GM12878 (cell line): ENCODE results near the gene TBL1XR1. TPM values are rescaled to one million over a fixed set of nuclear protein-coding genes. Genes with fewer than 3 reads are reported as not detected.

ENCODE experiments used
- ATAC-seq: fragments of 200-7000 bp; cut with Tn5 transposase; 3 replicates; pipeline ENCODE4 v1.9.1; 2020; ENCODE audit warnings: mild to moderate bottlenecking, moderate library complexity
- BruUV-seq: library from RNA; stranded (reverse); fragments of 400-500 nt; replicated peaks from 2 replicates; lab custom pipeline; 2021; lab: Mats Ljungman, UMichigan
- CTCF ChIA-PET: fragments of 300-600 bp; sonication (Branson Sonifier 250); formaldehyde crosslinking; extraction: SDS; loops from one replicate; lab custom pipeline; 2021; ENCODE audit warnings: inconsistent platforms; lab: Yijun Ruan, JAX
- POLR2A ChIA-PET: fragments of 350-600 bp; formaldehyde crosslinking; extraction: SDS; loops from one replicate; lab custom pipeline; 2021; ENCODE audit warnings: inconsistent platforms; lab: Charles Lee
- RAD21 ChIA-PET: fragments of 300-600 bp; sonication (Branson Sonifier 250); formaldehyde crosslinking; loops from one replicate; lab custom pipeline; 2023; ENCODE audit warnings: antibody characterized with exemption; ENCODE audit not compliant: unreplicated experiment; lab: Charles Lee
- SMC1A ChIA-PET: fragments of 300-600 bp; sonication (Branson Sonifier 250); formaldehyde crosslinking; loops from one replicate; lab custom pipeline; 2023; ENCODE audit not compliant: unreplicated experiment, uncharacterized antibody; lab: Charles Lee
- DNase-seq: peaks from one replicate; pipeline ENCODE4 v3.0.0-alpha.2; 2011; ENCODE audit warnings: low read depth, low spot score
- FAIRE-seq: peaks from 3 replicates; lab custom pipeline; 2011; peaks lifted over from hg19 to GRCh38; lab: Jason Lieb, UNC
- H2AFZ ChIP-seq: 2 replicates; pipeline ENCODE4 v1.6.0; 2011; ENCODE audit warnings: low read depth, low read length, control low read depth; ENCODE audit not compliant: control insufficient read depth
- H3K27ac ChIP-seq: 2 replicates; pipeline ENCODE4 v1.5.1; 2011; ENCODE audit warnings: control low read depth; ENCODE audit not compliant: control insufficient read depth, insufficient read depth
- H3K27me3 ChIP-seq, 2 experiments: replicated peaks in 1 of 2; 2 replicates each; pipeline versions ENCODE4 v1.6.0 to v1.6.1; 2011; ENCODE audit warnings: low read length in 1 of 2; ENCODE audit not compliant: control insufficient read depth in 2 of 2, insufficient read depth in 2 of 2
- H3K36me3 ChIP-seq, 2 experiments: 2 replicates each; pipeline ENCODE4 v1.5.1; 2011; ENCODE audit warnings: low read length in 1 of 2; ENCODE audit not compliant: control insufficient read depth in 2 of 2, insufficient read depth in 2 of 2
- H3K4me1 ChIP-seq: 2 replicates; pipeline ENCODE4 v1.6.1; 2011; ENCODE audit warnings: mild to moderate bottlenecking, low read length, moderate library complexity, mixed read lengths; ENCODE audit not compliant: control insufficient read depth, insufficient read depth
- H3K4me2 ChIP-seq: 2 replicates; pipeline ENCODE4 v1.6.0; 2011; ENCODE audit warnings: control low read depth; ENCODE audit not compliant: control insufficient read depth, insufficient read depth
- H3K4me3 ChIP-seq: fragments of 200-600 bp; sonication (generic); 2 replicates; pipeline ENCODE4 v1.5.1; 2016
- H3K79me2 ChIP-seq: 2 replicates; pipeline ENCODE4 v1.6.0; 2011; ENCODE audit warnings: low read length; ENCODE audit not compliant: control insufficient read depth, insufficient read depth
- H3K9ac ChIP-seq: 2 replicates; pipeline ENCODE4 v1.8.0; 2011; ENCODE audit warnings: low read length, control low read depth, mixed read lengths; ENCODE audit not compliant: control insufficient read depth, insufficient read depth
- H3K9me3 ChIP-seq: replicated peaks from 3 replicates; pipeline ENCODE4 v1.5.1; 2011; ENCODE audit warnings: mild to moderate bottlenecking, low read length; ENCODE audit not compliant: control insufficient read depth, insufficient read depth
- H4K20me1 ChIP-seq: 2 replicates; pipeline ENCODE4 v1.6.0; 2011; ENCODE audit not compliant: control insufficient read depth, insufficient read depth
- BHLHE40 ChIP-seq, 2 experiments: fragments of 450-650 bp in 1 of 2; IDR thresholded peaks; 2 replicates each; pipeline ENCODE4 v1.6.1; 2011 to 2017; ENCODE audit warnings: low read depth in 2 of 2, borderline replicate concordance in 1 of 2, improper control_type of control experiment in 1 of 2, low read length in 1 of 2, mild to moderate bottlenecking in 1 of 2
- DPF2 ChIP-seq: fragments of 450-650 bp; IDR thresholded peaks from 2 replicates; pipeline ENCODE4 v1.6.1; 2017; ENCODE audit warnings: mild to moderate bottlenecking
- EGR1 ChIP-seq, 2 experiments: IDR thresholded peaks; 1 replicate in 1 of 2; 2 replicates in 1 of 2; pipeline ENCODE4 v1.6.1; 2011 to 2012; ENCODE audit warnings: low read depth in 2 of 2, low read length in 2 of 2, borderline replicate concordance in 1 of 2, mild to moderate bottlenecking in 1 of 2, moderate library complexity in 1 of 2
- GATAD2B ChIP-seq: fragments of 450-650 bp; conservative IDR thresholded peaks from 2 replicates; pipeline ENCODE4 v1.6.1; 2017; ENCODE audit warnings: low read depth, mild to moderate bottlenecking, moderate library complexity
- LARP7 ChIP-seq: fragments of 450-650 bp; IDR thresholded peaks from 2 replicates; pipeline ENCODE4 v1.6.1; 2017; ENCODE audit warnings: mild to moderate bottlenecking
- SIN3A ChIP-seq: IDR thresholded peaks from 2 replicates; pipeline ENCODE4 v1.6.1; 2012; ENCODE audit warnings: low read depth, low read length, improper control_type of control experiment
- WGBS: methylation state at CpG from one replicate; pipeline ENCODE4 v1.1.6; 2016; ENCODE audit warnings: low lambda C conversion rate; ENCODE audit not compliant: insufficient replicate concordance, insufficient coverage; ENCODE audit errors: missing lambda C conversion rate; 5-methylcytosine and 5-hydroxymethylcytosine counted together
- in situ Hi-C: fragments of 300-500 bp; cut with MboI; formaldehyde crosslinking; loops from 9 replicates; pipeline ENCODE4 v1.14.3; 2018; ENCODE audit warnings: mixed read lengths
- intact Hi-C: fragments of 100-400 bp; cut with micrococcal nuclease; formaldehyde crosslinking; loops from one replicate; pipeline ENCODE4 v1.14.2; 2022; ENCODE audit not compliant: unreplicated experiment
- polyA plus RNA-seq, 11 experiments: library from polyadenylated mRNA; depleted of rRNA in 4 of 11; unstranded in 6 of 11; stranded (reverse) in 5 of 11; fragments of >200 nt; fragmentation: Nextera tagmentation in 4 of 11; fragmentation: Illumina TruSeq in 1 of 11; extraction: Ambion mirVana in 4 of 11; extraction: Trizol in 1 of 11; gene quantifications; 1 replicate in 1 of 11; 2 replicates in 10 of 11; pipeline versions ENCODE4 v1.2.1 to v1.2.3, GENCODE V29; 2011 to 2016; ENCODE audit warnings: inconsistent platforms in 2 of 11, missing spikeins in 2 of 11, low read depth in 1 of 11
- total RNA-seq, 4 experiments: library from RNA; depleted of rRNA in 3 of 4; stranded (reverse); fragments of >200 nt in 3 of 4; fragmentation: Illumina TruSeq in 1 of 4; extraction: Trizol in 1 of 4; gene quantifications; 2 replicates each; pipeline versions ENCODE4 v1.2.1 to v1.2.3, GENCODE V29; 2013 to 2021
- TF ChIP-seq, protein P1 (sequence below): fragments of 450-650 bp; IDR thresholded peaks from 2 replicates; pipeline ENCODE4 v1.6.1; 2017; ENCODE audit warnings: mild to moderate bottlenecking, moderate library complexity
- TF ChIP-seq, protein P2 (sequence below): fragments of 450-650 bp; IDR thresholded peaks from 2 replicates; pipeline ENCODE4 v1.6.1; 2017; ENCODE audit warnings: mild to moderate bottlenecking, moderate library complexity
- TF ChIP-seq, protein P3 (sequence below): fragments of 450-650 bp; IDR thresholded peaks from 2 replicates; pipeline ENCODE4 v1.6.1; 2017; ENCODE audit warnings: borderline replicate concordance

TBL1XR1 gene
- total and polyA plus RNA-seq, 10 of the 15 experiments (the other 5 are each of a cell fraction or from before 2014, with no cell fraction given): 13.0 to 115 (median 60.4) TPM

DNA sequence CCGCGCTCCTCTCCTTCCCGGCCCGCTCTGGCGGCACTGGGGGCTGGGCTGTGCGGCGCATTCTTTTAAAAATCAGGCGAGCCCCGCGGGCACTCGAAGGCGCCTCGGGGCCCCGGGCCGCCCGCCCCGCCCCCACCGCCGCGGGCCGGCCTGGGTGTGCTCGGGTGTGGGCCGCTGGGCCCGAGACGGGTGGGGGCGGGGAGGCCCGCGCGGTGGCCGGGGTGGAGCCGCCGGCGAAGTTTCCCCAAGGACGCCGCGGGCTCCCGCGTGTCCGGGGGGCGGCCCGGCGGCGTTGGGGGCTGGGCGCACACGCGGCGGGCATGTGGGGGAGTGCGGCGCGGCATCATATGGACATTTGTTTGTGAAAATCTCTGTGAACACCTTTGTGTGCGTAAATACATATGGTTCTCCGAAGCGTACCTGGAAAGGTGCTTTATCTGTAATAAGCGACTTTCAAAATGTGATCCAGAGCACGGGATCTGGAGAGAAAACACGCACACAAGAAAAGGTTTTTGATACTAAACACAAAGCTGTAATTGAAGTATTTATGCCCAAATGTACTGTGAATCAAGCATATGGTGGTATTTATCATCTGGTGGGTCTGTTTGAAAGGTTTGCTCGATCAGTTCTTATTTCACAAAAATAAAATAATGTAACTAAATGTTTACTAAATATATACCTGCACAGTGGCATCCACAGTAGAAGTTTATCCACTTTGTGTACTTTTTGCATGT is 612 bp upstream of the TBL1XR1 start:
- ATAC-seq (peak; percentile 24), DNase-seq (no peak), FAIRE-seq (no peak)
- Histone ChIP-seq H2AFZ (peak overlapping the region; percentile 51), H3K27me3 (no peaks in the 10 kb centered on the region), H4K20me1 (no peaks in the 10 kb centered on the region), H3K79me2 (peaks cover 38% of the 10 kb centered on the region), H3K36me3 (no peaks in the 10 kb centered on the region), H3K9me3 (no peaks in the 10 kb centered on the region), H3K9ac (peak overlapping the region; percentile 71), H3K27ac (peak overlapping the region; percentile 78), H3K4me1 (peaks cover 19% of the 10 kb centered on the region), H3K4me3 (peak overlapping the region; percentile 77), H3K4me2 (peak overlapping the region; percentile 78)
- BruUV-seq: no TSS peak
- WGBS: under 1% methylated on average over 24 of the region's 57 CpGs
- intact Hi-C loops (loop anchor here (1.0 to 5.0 kb wide), 5 partner anchors 51 to 251 kb away; no protein-coding TSS in a partner anchor), in situ Hi-C loops (loop anchor here (5.0 kb wide), 1 partner anchor 159 kb away; no protein-coding TSS in a partner anchor)
- CTCF ChIA-PET: interaction anchor here (0.6 to 1.3 kb wide), 4 partner anchors 146 to 180 kb away, joined by 3 to 4 read pairs (median 3); no protein-coding TSS in a partner anchor
- SMC1A ChIA-PET: interaction anchor here (0.5 to 4.3 kb wide), 10 partner anchors 47 to 325 kb away, joined by 3 to 21 read pairs (median 4); no protein-coding TSS in a partner anchor
- POLR2A ChIA-PET: no interaction called here
- RAD21 ChIA-PET: interaction anchor here (0.7 to 2.8 kb wide), 5 partner anchors 53 to 578 kb away, joined by 3 to 23 read pairs (median 3); no protein-coding TSS in a partner anchor
- TF ChIP-seq, protein P1, sequence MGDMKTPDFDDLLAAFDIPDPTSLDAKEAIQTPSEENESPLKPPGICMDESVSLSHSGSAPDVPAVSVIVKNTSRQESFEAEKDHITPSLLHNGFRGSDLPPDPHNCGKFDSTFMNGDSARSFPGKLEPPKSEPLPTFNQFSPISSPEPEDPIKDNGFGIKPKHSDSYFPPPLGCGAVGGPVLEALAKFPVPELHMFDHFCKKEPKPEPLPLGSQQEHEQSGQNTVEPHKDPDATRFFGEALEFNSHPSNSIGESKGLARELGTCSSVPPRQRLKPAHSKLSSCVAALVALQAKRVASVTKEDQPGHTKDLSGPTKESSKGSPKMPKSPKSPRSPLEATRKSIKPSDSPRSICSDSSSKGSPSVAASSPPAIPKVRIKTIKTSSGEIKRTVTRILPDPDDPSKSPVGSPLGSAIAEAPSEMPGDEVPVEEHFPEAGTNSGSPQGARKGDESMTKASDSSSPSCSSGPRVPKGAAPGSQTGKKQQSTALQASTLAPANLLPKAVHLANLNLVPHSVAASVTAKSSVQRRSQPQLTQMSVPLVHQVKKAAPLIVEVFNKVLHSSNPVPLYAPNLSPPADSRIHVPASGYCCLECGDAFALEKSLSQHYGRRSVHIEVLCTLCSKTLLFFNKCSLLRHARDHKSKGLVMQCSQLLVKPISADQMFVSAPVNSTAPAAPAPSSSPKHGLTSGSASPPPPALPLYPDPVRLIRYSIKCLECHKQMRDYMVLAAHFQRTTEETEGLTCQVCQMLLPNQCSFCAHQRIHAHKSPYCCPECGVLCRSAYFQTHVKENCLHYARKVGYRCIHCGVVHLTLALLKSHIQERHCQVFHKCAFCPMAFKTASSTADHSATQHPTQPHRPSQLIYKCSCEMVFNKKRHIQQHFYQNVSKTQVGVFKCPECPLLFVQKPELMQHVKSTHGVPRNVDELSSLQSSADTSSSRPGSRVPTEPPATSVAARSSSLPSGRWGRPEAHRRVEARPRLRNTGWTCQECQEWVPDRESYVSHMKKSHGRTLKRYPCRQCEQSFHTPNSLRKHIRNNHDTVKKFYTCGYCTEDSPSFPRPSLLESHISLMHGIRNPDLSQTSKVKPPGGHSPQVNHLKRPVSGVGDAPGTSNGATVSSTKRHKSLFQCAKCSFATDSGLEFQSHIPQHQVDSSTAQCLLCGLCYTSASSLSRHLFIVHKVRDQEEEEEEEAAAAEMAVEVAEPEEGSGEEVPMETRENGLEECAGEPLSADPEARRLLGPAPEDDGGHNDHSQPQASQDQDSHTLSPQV: no peak
- TF ChIP-seq, protein P2, sequence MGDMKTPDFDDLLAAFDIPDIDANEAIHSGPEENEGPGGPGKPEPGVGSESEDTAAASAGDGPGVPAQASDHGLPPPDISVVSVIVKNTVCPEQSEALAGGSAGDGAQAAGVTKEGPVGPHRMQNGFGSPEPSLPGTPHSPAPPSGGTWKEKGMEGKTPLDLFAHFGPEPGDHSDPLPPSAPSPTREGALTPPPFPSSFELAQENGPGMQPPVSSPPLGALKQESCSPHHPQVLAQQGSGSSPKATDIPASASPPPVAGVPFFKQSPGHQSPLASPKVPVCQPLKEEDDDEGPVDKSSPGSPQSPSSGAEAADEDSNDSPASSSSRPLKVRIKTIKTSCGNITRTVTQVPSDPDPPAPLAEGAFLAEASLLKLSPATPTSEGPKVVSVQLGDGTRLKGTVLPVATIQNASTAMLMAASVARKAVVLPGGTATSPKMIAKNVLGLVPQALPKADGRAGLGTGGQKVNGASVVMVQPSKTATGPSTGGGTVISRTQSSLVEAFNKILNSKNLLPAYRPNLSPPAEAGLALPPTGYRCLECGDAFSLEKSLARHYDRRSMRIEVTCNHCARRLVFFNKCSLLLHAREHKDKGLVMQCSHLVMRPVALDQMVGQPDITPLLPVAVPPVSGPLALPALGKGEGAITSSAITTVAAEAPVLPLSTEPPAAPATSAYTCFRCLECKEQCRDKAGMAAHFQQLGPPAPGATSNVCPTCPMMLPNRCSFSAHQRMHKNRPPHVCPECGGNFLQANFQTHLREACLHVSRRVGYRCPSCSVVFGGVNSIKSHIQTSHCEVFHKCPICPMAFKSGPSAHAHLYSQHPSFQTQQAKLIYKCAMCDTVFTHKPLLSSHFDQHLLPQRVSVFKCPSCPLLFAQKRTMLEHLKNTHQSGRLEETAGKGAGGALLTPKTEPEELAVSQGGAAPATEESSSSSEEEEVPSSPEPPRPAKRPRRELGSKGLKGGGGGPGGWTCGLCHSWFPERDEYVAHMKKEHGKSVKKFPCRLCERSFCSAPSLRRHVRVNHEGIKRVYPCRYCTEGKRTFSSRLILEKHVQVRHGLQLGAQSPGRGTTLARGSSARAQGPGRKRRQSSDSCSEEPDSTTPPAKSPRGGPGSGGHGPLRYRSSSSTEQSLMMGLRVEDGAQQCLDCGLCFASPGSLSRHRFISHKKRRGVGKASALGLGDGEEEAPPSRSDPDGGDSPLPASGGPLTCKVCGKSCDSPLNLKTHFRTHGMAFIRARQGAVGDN: no peak
- TF ChIP-seq GATAD2B (peak; percentile 80; the same call in 1 of the 2 replicates), BHLHE40 (IDR thresholded peaks at IDR 0.05; ENCODE audit: borderline replicate concordance in 1 of 2, low read depth in 2 of 2, low read length in 1 of 2) (peak in 1 of 2 experiments; percentile 50; a peak in 3 of 4 replicates), LARP7 (peak; percentile 21; the same call in 1 of the 2 replicates), SIN3A (no peak), EGR1 (IDR thresholded peaks at IDR 0.05; ENCODE audit: borderline replicate concordance in 1 of 2, low read depth in 2 of 2, low read length in 2 of 2) (0 out of 3 replicates have a peak, but pooled peaks of 1 of the 2 experiments have one; percentile 37), DPF2 (peak; percentile 61; the same call in 1 of the 2 replicates)
- TF ChIP-seq, protein P3, sequence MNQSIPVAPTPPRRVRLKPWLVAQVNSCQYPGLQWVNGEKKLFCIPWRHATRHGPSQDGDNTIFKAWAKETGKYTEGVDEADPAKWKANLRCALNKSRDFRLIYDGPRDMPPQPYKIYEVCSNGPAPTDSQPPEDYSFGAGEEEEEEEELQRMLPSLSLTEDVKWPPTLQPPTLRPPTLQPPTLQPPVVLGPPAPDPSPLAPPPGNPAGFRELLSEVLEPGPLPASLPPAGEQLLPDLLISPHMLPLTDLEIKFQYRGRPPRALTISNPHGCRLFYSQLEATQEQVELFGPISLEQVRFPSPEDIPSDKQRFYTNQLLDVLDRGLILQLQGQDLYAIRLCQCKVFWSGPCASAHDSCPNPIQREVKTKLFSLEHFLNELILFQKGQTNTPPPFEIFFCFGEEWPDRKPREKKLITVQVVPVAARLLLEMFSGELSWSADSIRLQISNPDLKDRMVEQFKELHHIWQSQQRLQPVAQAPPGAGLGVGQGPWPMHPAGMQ: no peak
